OCI-LY3 (cell line): Measurements from ENCODE around the gene PLAC9.
"Not testable (repeated sequence)": the region's sequence is repeated elsewhere in the genome, so short reads cannot be mapped to it uniquely, and the experiment has no call there.

Experiments used
- CTCF ChIP-seq: fragments of 200-600, 300-600 bp; sonication (generic); IDR thresholded peaks from 2 replicates; pipeline ENCODE4 v1.5.1; 2014; ENCODE audit warnings: antibody characterized with exemption, low read length, low read depth
- EZH2phosphoT487 ChIP-seq: fragments of 200-600 bp; shearing (Covaris generic); IDR thresholded peaks from 2 replicates; pipeline ENCODE4 v1.6.1; 2018; ENCODE audit warnings: antibody characterized with exemption, mixed run types, low read depth

GRCh38 chr10:80133687-80134086, 1.2 kb downstream of the PLAC9 start:
- not testable (repeated sequence) for TF ChIP-seq CTCF, EZH2phosphoT487
